GM23248 (cell line): ENCODE measurements around the gene SLC13A4. TPM values are rescaled to one million over a fixed set of nuclear protein-coding genes. Genes with fewer than 3 reads are reported as not detected.
A peak's percentile ranks its signal among the peaks of the same experiment; 100 is the strongest.

Source experiments
- DNase-seq: peaks from one replicate; pipeline ENCODE4 v3.0.0-alpha.2; 2015
- H2AFZ ChIP-seq: fragments of 200-600 bp; sonication (generic); 2 replicates; pipeline ENCODE4 v1.6.1; 2016; ENCODE audit warnings: antibody characterized with exemption
- H3F3A ChIP-seq: fragments of 200-600 bp; sonication (generic); 2 replicates; pipeline ENCODE4 v1.6.1; 2016; ENCODE audit warnings: mild to moderate bottlenecking, antibody characterized with exemption, mixed run types; ENCODE audit not compliant: insufficient read depth
- H3K27ac ChIP-seq: fragments of 200-600 bp; sonication (generic); 2 replicates; pipeline ENCODE4 v1.5.1; 2016; ENCODE audit warnings: mild to moderate bottlenecking
- H3K27me3 ChIP-seq: fragments of 200-600 bp; sonication (generic); replicated peaks from 2 replicates; pipeline ENCODE4 v1.6.1; 2016; ENCODE audit warnings: mild to moderate bottlenecking; ENCODE audit not compliant: insufficient read depth
- H3K36me3 ChIP-seq: fragments of 200-600 bp; sonication (generic); 2 replicates; pipeline ENCODE4 v1.6.1; 2016; ENCODE audit warnings: low read depth, mild to moderate bottlenecking
- H3K4me1 ChIP-seq: fragments of 200-600 bp; sonication (generic); 2 replicates; pipeline ENCODE4 v1.6.1; 2016; ENCODE audit warnings: mild to moderate bottlenecking; ENCODE audit not compliant: insufficient read depth
- H3K4me2 ChIP-seq: fragments of 200-600 bp; sonication (generic); one replicate; pipeline ENCODE4 v1.6.1; 2016; ENCODE audit warnings: mild to moderate bottlenecking; ENCODE audit not compliant: unreplicated experiment
- H3K4me3 ChIP-seq: fragments of 200-600 bp; sonication (generic); 2 replicates; pipeline ENCODE4 v1.5.1; 2016; ENCODE audit warnings: mild to moderate bottlenecking
- H3K79me2 ChIP-seq: fragments of 200-600 bp; sonication (generic); 2 replicates; pipeline ENCODE4 v1.6.1; 2016; ENCODE audit warnings: mild to moderate bottlenecking; ENCODE audit not compliant: insufficient read depth
- H3K9ac ChIP-seq: fragments of 200-600 bp; sonication (generic); 2 replicates; pipeline ENCODE4 v1.6.1; 2016; ENCODE audit warnings: mild to moderate bottlenecking
- H3K9me2 ChIP-seq: fragments of 200-600 bp; sonication (generic); 2 replicates; pipeline ENCODE4 v1.6.1; 2016; ENCODE audit warnings: mixed run types, mild to moderate bottlenecking, moderate library complexity; ENCODE audit not compliant: insufficient read depth
- H3K9me3 ChIP-seq: fragments of 200-600 bp; sonication (generic); one replicate; pipeline ENCODE4 v1.6.1; 2017; ENCODE audit warnings: low read depth
- H4K20me1 ChIP-seq: fragments of 200-600 bp; sonication (generic); 2 replicates; pipeline ENCODE4 v1.6.0; 2016; ENCODE audit not compliant: insufficient read depth
- EZH2 ChIP-seq: fragments of 200-600 bp; sonication (generic); IDR thresholded peaks from 2 replicates; pipeline ENCODE4 v1.6.1; 2018; ENCODE audit warnings: antibody characterized with exemption, mild to moderate bottlenecking; ENCODE audit not compliant: insufficient read depth, poor library complexity, severe bottlenecking
- EZH2phosphoT487 ChIP-seq: fragments of 200-600 bp; sonication (generic); IDR thresholded peaks from 2 replicates; pipeline ENCODE4 v1.6.1; 2018; ENCODE audit warnings: antibody characterized with exemption, moderate library complexity, mild to moderate bottlenecking, low read depth; ENCODE audit not compliant: insufficient read depth
- WGBS, 2 experiments: methylation state at CpG; one replicate each; pipeline ENCODE4 v1.1.6; 2015 to 2017; ENCODE audit warnings: low lambda C conversion rate in 2 of 2, low coverage in 1 of 2; ENCODE audit errors: missing lambda C conversion rate in 2 of 2; 5-methylcytosine and 5-hydroxymethylcytosine counted together
- in situ Hi-C: fragments of 300-500 bp; cut with MboI; formaldehyde crosslinking; loops from 2 replicates; pipeline ENCODE4 v1.15.0; 2020
- polyA plus RNA-seq: library from polyadenylated mRNA; unstranded; fragments of >200 nt; fragmentation: Nextera tagmentation; extraction: Ambion mirVana; gene quantifications from 2 replicates; pipeline ENCODE4 v1.2.1, GENCODE V29; 2016
- total RNA-seq: library from RNA; depleted of rRNA; stranded (reverse); fragments of >200 nt; shearing (Covaris generic); gene quantifications from 2 replicates; pipeline ENCODE4 v1.2.3, GENCODE V29; 2014

Gene SLC13A4
- total and polyA plus RNA-seq, 2 experiments from 2014 or later = 0.11 to 1.9 TPM

DNA sequence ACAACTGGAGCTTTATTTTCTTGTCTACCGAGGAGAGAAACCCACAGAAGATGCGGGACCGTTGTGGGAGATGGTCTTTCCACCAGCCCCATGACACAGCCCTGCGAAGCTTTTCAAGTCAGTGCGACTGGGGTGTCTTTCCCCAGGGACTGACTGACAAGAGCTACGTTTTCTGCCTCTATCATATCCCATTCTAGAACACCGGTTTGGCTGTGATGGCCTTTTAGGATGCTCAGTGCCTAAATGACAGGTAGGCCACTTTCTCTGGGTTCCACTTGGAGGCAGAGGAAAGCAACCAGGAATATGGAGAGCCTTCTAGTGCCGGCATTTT is 16.9 kb downstream of the SLC13A4 start:
- Histone ChIP-seq H3K4me3 (no peak overlapping the region), H2AFZ (no peak overlapping the region), H3K79me2 (no peaks in the 10 kb centered on the region), H3K9me3 (no peaks in the 10 kb centered on the region), H3K4me1 (peaks cover 19% of the 10 kb centered on the region), H3K9me2 (no peaks in the 10 kb centered on the region), H3K27ac (no peak overlapping the region), H3K27me3 (no peaks in the 10 kb centered on the region), H3K4me2 (no peak overlapping the region), H3F3A (peaks cover 20% of the 10 kb centered on the region), H4K20me1 (no peaks in the 10 kb centered on the region), H3K9ac (no peak overlapping the region), H3K36me3 (no peaks in the 10 kb centered on the region)
- DNase-seq = no peak
- in situ Hi-C loops = no loop called here
- TF ChIP-seq EZH2phosphoT487 (no peak), EZH2 (no peak)
- WGBS, 2 experiments = 58 to 62% methylated on average over 8 of the region's 8 CpGs

DNA sequence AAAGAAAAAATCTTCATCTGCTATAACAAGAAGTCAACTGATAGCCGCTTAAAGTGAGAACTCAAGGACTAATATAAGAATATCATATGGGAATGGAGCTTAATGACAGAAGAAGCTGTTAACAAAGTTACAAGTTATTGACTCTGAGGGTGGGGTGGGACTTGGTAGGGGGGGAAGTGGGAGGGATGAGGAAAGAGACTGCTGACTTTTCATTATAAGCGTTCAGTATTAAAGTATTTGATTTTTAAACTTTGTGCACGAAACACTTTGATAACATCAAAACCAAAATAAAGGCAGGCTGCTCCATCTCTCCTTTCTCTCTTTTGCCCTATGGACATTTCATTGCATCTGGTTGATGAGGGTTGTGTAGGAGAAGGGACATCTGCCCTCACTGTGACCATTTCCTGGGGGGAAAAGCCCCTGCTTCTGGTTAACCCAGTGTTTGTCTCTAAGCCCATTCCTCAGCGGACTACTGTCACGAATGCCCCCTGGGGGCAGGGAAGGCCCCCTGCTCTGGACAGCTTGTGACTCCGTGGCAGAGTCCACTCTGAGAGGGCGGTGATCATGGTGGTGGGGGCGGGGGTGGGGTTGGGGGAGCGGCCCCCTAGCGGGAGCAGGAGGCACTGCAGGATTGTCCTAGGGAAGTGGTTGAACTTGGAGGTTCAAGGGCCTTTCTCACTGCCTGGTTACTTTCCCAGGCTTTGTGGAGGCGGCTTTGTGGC is 17.4 kb downstream of the SLC13A4 start:
- Histone ChIP-seq H3F3A (peaks cover 15% of the 10 kb centered on the region), H3K36me3 (no peaks in the 10 kb centered on the region), H3K4me1 (peaks cover 15% of the 10 kb centered on the region), H3K79me2 (no peaks in the 10 kb centered on the region), H4K20me1 (no peaks in the 10 kb centered on the region), H3K27me3 (no peaks in the 10 kb centered on the region), H3K9ac (no peak overlapping the region), H3K9me2 (no peaks in the 10 kb centered on the region), H3K4me3 (no peak overlapping the region), H2AFZ (no peak overlapping the region), H3K4me2 (no peak overlapping the region), H3K9me3 (no peaks in the 10 kb centered on the region), H3K27ac (no peak overlapping the region)
- in situ Hi-C loops = no loop called here
- DNase-seq = peak; percentile 27
- WGBS, 2 experiments = 54 to 74% methylated on average over 7 to 11 of the region's 11 CpGs
- TF ChIP-seq EZH2phosphoT487 = no peak
- no peak for TF ChIP-seq EZH2

DNA sequence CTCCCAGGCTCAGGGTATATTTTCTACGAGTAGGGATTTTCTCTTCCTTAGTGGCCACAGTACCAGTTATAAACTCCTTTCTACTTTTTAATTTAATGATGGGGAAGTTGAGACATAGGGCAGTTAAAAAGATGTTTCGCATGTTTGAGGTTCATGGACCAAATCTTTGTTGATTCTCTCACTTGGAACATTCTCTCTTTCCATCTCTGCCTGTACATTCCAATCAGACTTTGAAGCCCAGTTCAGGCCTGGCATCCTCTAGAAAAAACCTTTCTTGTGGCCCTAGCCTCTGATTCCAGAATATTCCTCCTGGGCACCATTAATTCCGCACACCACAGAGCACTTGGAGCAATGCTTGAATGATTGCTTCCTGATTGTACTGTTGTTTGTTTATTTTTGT is 18.5 kb downstream of the SLC13A4 start:
- H3F3A ChIP-seq = peaks cover 13% of the 10 kb centered on the region; the same call in 1 of the 2 replicates
- no peak overlapping the region for H3K4me3 ChIP-seq
- 95 to 96% methylated on average over 3 of the region's 3 CpGs for WGBS, 2 experiments
- no peaks in the 10 kb centered on the region for H3K9me3 ChIP-seq
- H3K79me2 ChIP-seq = no peaks in the 10 kb centered on the region
- H3K4me2 ChIP-seq = no peak overlapping the region
- no peaks in the 10 kb centered on the region for H3K27me3 ChIP-seq
- peaks cover 10% of the 10 kb centered on the region for H3K4me1 ChIP-seq
- H3K9me2 ChIP-seq = no peaks in the 10 kb centered on the region
- H2AFZ ChIP-seq = no peak overlapping the region
- no peaks in the 10 kb centered on the region for H3K36me3 ChIP-seq
- in situ Hi-C loops = no loop called here
- no peaks in the 10 kb centered on the region for H4K20me1 ChIP-seq
- H3K9ac ChIP-seq = no peak overlapping the region
- TF ChIP-seq EZH2 (no peak), EZH2phosphoT487 (no peak)
- no peak overlapping the region for H3K27ac ChIP-seq
- DNase-seq = no peak

DNA sequence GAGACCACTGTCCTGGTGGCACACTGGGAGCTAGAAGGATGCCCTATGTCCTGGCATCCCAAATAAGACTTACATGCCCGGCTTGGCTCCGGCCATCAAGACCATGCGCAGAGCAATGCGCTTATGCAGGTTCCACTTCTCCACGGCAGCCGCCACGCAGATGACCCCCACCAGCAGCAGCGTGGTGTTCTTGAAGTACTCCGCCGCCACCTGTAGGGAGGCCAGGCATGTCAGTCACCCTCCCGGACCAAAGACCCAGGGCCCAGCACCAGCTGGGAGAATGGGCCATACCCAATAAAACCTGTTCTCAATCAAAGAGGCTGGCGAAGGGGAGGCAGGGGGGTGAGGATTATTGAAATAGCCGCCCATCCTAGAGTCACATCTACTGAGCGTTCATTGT is 19.9 kb downstream of the SLC13A4 start:
- in situ Hi-C loops = no loop called here
- no peak overlapping the region for H3K27ac ChIP-seq
- H2AFZ ChIP-seq = no peak overlapping the region

More for the DNA sequence above, 19.9 kb downstream of the SLC13A4 start:
- TF ChIP-seq EZH2 = no peak
- no peak for TF ChIP-seq EZH2phosphoT487
- H4K20me1 ChIP-seq = no peaks in the 10 kb centered on the region
- no peaks in the 10 kb centered on the region for H3K4me1 ChIP-seq
- H3K4me3 ChIP-seq = no peak overlapping the region
- no peaks in the 10 kb centered on the region for H3K9me3 ChIP-seq
- no peak for DNase-seq
- H3K9ac ChIP-seq = no peak overlapping the region
- 0 out of 2 replicates have a peak, but pooled peaks cover 4% of the 10 kb centered on the region for H3F3A ChIP-seq
- no peaks in the 10 kb centered on the region for H3K9me2 ChIP-seq
- H3K79me2 ChIP-seq = no peaks in the 10 kb centered on the region
- WGBS, 2 experiments = 89 to 93% methylated on average over 13 to 14 of the region's 14 CpGs
- no peak overlapping the region for H3K4me2 ChIP-seq
- H3K27me3 ChIP-seq = no peaks in the 10 kb centered on the region
- H3K36me3 ChIP-seq = no peaks in the 10 kb centered on the region
